Tibial artery (tissue), 4 donors: ENCODE measurements around the gene KRTAP4-3.

ENCODE experiments used
- DNase-seq, 2 donors: peaks; one replicate each; pipeline ENCODE4 v3.0.0-alpha.2; 2019
- H3K27ac ChIP-seq, 2 donors: fragments of 200-600 bp; sonication (generic) in 1 of 2; 1 replicate in 1 of 2; 2 replicates in 1 of 2; pipeline ENCODE4 v1.5.1; 2018 to 2019; ENCODE audit warnings: mild to moderate bottlenecking in 1 of 2
- H3K27me3 ChIP-seq, 2 donors: fragments of 200-600 bp; sonication (generic) in 1 of 2; one replicate each; pipeline versions ENCODE4 v1.5.1 to v1.6.0; 2016 to 2019
- H3K36me3 ChIP-seq, 3 donors: fragments of 200-600 bp; sonication (generic) in 2 of 3; one replicate each; pipeline ENCODE4 v1.5.1; 2016 to 2019; ENCODE audit warnings: mild to moderate bottlenecking in 2 of 3
- H3K4me1 ChIP-seq, 4 donors: fragments of 200-600 bp; sonication (generic) in 2 of 4; 1 replicate in 3 of 4; 2 replicates in 1 of 4; pipeline ENCODE4 v1.5.1; 2016 to 2019
- H3K4me3 ChIP-seq, 2 donors: fragments of 200-600 bp; sonication (generic) in 1 of 2; 1 replicate in 1 of 2; 2 replicates in 1 of 2; pipeline ENCODE4 v1.5.1; 2018 to 2019; ENCODE audit warnings: mild to moderate bottlenecking in 2 of 2
- H3K9me3 ChIP-seq, 3 donors: fragments of 200-600 bp; sonication (generic) in 1 of 3; one replicate each; pipeline ENCODE4 v1.5.1; 2016 to 2019
- CTCF ChIP-seq, 2 experiments: fragments of 200-600 bp in 1 of 2; fragments of 450-650 bp in 1 of 2; IDR thresholded peaks; one replicate each; pipeline ENCODE4 v1.5.1; 2017 to 2019; ENCODE audit warnings: antibody characterized with exemption in 2 of 2, mild to moderate bottlenecking in 1 of 2, moderate library complexity in 1 of 2
- intact Hi-C: fragments of 100-400 bp; cut with DNase I; formaldehyde crosslinking; loops from one replicate; pipeline ENCODE4 v1.15.0; 2023; ENCODE audit warnings: low total_unique reads

The KRTAP4-3 gene

GRCh38 chr17:41168121-41168520, at the start of gene KRTAP4-3:
Gene KRTAP4-3, minus strand, starts transcription at chr17:41168221. Its CDS starts 49 bp downstream, at chr17:41168172.
- Histone ChIP-seq H3K27ac (no peak within 1 kb of the TSS), H3K4me3 (no peak within 1 kb of the TSS), H3K36me3 (no peaks in the 10 kb centered on the region), H3K27me3 (no peaks in the 10 kb centered on the region), H3K4me1 (no peaks in the 10 kb centered on the region), H3K9me3 (no peaks in the 10 kb centered on the region)
- TF ChIP-seq CTCF (IDR thresholded peaks at IDR 0.05): no peak
- no peak for DNase-seq
- intact Hi-C loops: no loop called here

- intact Hi-C loops: no loop called here
- H3K9me3 ChIP-seq: no peaks in the 10 kb centered on the region
- no peaks in the 10 kb centered on the region for H3K36me3 ChIP-seq
These were observed 47.7 kb upstream of the KRTAP4-3 start for GRCh38 chr17:41215681-41216080.

GRCh38 chr17:41212524-41213169, 44.6 kb upstream of the KRTAP4-3 start:
- H3K27ac ChIP-seq: no peak overlapping the region
- intact Hi-C loops: no loop called here
- peaks cover 0 to 17% of the 10 kb centered on the region in 2 donors for H3K27me3 ChIP-seq
- H3K4me3 ChIP-seq: no peak overlapping the region
- H3K36me3 ChIP-seq: no peaks in the 10 kb centered on the region
- no peak for TF ChIP-seq CTCF (IDR thresholded peaks at IDR 0.05)
- DNase-seq: no peak
- H3K4me1 ChIP-seq: no peaks in the 10 kb centered on the region
- peaks cover 0 to 2% (median 0%) of the 10 kb centered on the region in 3 donors for H3K9me3 ChIP-seq

More at GRCh38 chr17:41215681-41216080, 47.7 kb upstream of the KRTAP4-3 start:
- DNase-seq: no peak
- peaks cover 0 to 17% of the 10 kb centered on the region in 2 donors for H3K27me3 ChIP-seq
- no peak for TF ChIP-seq CTCF (IDR thresholded peaks at IDR 0.05)
- H3K4me1 ChIP-seq: no peaks in the 10 kb centered on the region
- no peak overlapping the region for H3K27ac ChIP-seq
- no peak overlapping the region for H3K4me3 ChIP-seq

- H3K4me3 ChIP-seq: no peak overlapping the region
- no peaks in the 10 kb centered on the region for H3K4me1 ChIP-seq
- peaks cover 0 to 7% (median 0%) of the 10 kb centered on the region in 3 donors for H3K9me3 ChIP-seq
- TF ChIP-seq CTCF (IDR thresholded peaks at IDR 0.05): no peak
- peaks cover 0 to 17% of the 10 kb centered on the region in 2 donors for H3K27me3 ChIP-seq
- H3K36me3 ChIP-seq: no peaks in the 10 kb centered on the region
- intact Hi-C loops: no loop called here
- DNase-seq: no peak
- no peak overlapping the region for H3K27ac ChIP-seq
These were observed 43.9 kb upstream of the KRTAP4-3 start for GRCh38 chr17:41211845-41212466.

GRCh38 chr17:41199421-41200078, 31.5 kb upstream of the KRTAP4-3 start:
- DNase-seq: no peak
- Histone ChIP-seq H3K36me3 (no peaks in the 10 kb centered on the region), H3K4me1 (no peaks in the 10 kb centered on the region), H3K27ac (no peak overlapping the region), H3K27me3 (no peaks in the 10 kb centered on the region), H3K4me3 (no peak overlapping the region), H3K9me3 (no peaks in the 10 kb centered on the region)
- TF ChIP-seq CTCF (IDR thresholded peaks at IDR 0.05): no peak
- intact Hi-C loops: no loop called here
